ENCODE results near the gene TMEM269.

The TMEM269 gene

GRCh38 chr1:42757892-42758275 lies 26.9 kb upstream of the TMEM269 start:
- peaks cover 4% of the 10 kb centered on the region for H3K4me1 Mint-ChIP-seq
- no peak overlapping the region for H3K4me3 Mint-ChIP-seq
- H3K9me3 Mint-ChIP-seq = no peaks in the 10 kb centered on the region
- H3K36me3 Mint-ChIP-seq (ENCODE audit: low read depth) = peaks cover 33% of the 10 kb centered on the region
- ATAC-seq (no peak), DNase-seq (no peak)
- no peaks in the 10 kb centered on the region for H3K27me3 Mint-ChIP-seq
- no peak overlapping the region for H3K27ac Mint-ChIP-seq

- Mint-ChIP-seq H3K9me3 (no peaks in the 10 kb centered on the region), H3K4me3 (no peak overlapping the region), H3K36me3 (ENCODE audit: low read depth) (peaks cover 28% of the 10 kb centered on the region), H3K4me1 (peaks cover 7% of the 10 kb centered on the region), H3K27me3 (no peaks in the 10 kb centered on the region), H3K27ac (no peak overlapping the region)
- DNase-seq = no peak
- no peak for ATAC-seq
These were observed 26.1 kb upstream of the TMEM269 start for GRCh38 chr1:42758641-42759040.

GRCh38 chr1:42759114-42759513 lies 25.7 kb upstream of the TMEM269 start:
- Mint-ChIP-seq H3K4me1 (peaks cover 7% of the 10 kb centered on the region), H3K9me3 (no peaks in the 10 kb centered on the region), H3K27ac (no peak overlapping the region), H3K4me3 (no peak overlapping the region), H3K36me3 (ENCODE audit: low read depth) (peaks cover 24% of the 10 kb centered on the region), H3K27me3 (no peaks in the 10 kb centered on the region)
- DNase-seq (no peak), ATAC-seq (no peak)

- Mint-ChIP-seq H3K4me3 (no peak overlapping the region), H3K9me3 (no peaks in the 10 kb centered on the region), H3K36me3 (ENCODE audit: low read depth) (peaks cover 10% of the 10 kb centered on the region), H3K27me3 (no peaks in the 10 kb centered on the region), H3K4me1 (peaks cover 7% of the 10 kb centered on the region), H3K27ac (no peak overlapping the region)
- DNase-seq (no peak), ATAC-seq (no peak)
These were observed 23.2 kb upstream of the TMEM269 start for GRCh38 chr1:42761567-42761966.

- Mint-ChIP-seq H3K27ac (no peak overlapping the region), H3K9me3 (no peaks in the 10 kb centered on the region), H3K4me1 (peaks cover 7% of the 10 kb centered on the region), H3K4me3 (no peak overlapping the region), H3K36me3 (ENCODE audit: low read depth) (peaks cover 4% of the 10 kb centered on the region), H3K27me3 (no peaks in the 10 kb centered on the region)
- DNase-seq = no peak
- ATAC-seq = no peak
These were observed 22.5 kb upstream of the TMEM269 start for GRCh38 chr1:42762269-42762668.

GRCh38 chr1:42765269-42765668 lies 19.5 kb upstream of the TMEM269 start:
- no peak overlapping the region for H3K4me3 Mint-ChIP-seq
- H3K4me1 Mint-ChIP-seq = peaks cover 28% of the 10 kb centered on the region
- H3K27ac Mint-ChIP-seq = no peak overlapping the region
- no peak for ATAC-seq
- no peaks in the 10 kb centered on the region for H3K9me3 Mint-ChIP-seq
- no peaks in the 10 kb centered on the region for H3K27me3 Mint-ChIP-seq
- no peak for DNase-seq
- peaks cover 14% of the 10 kb centered on the region for H3K36me3 Mint-ChIP-seq (ENCODE audit: low read depth)

GRCh38 chr1:42765832-42766740 lies 18.7 kb upstream of the TMEM269 start:
- Mint-ChIP-seq H3K4me1 (peaks cover 32% of the 10 kb centered on the region), H3K27ac (no peak overlapping the region), H3K9me3 (no peaks in the 10 kb centered on the region), H3K36me3 (ENCODE audit: low read depth) (peaks cover 19% of the 10 kb centered on the region), H3K4me3 (no peak overlapping the region), H3K27me3 (no peaks in the 10 kb centered on the region)
- ATAC-seq = peak; percentile 16
- peak; percentile 62 for DNase-seq

GRCh38 chr1:42766741-42767509 lies 17.9 kb upstream of the TMEM269 start, which contains the start of the genes C1orf50 and P3H1:
Gene C1orf50, plus strand, starts transcription at chr1:42767249. Its CDS starts 63 bp downstream, at chr1:42767312.
Gene P3H1, minus strand, starts transcription at chr1:42767028. Its CDS starts 57 bp downstream, at chr1:42766971.
- DNase-seq = peak; percentile 99
- Mint-ChIP-seq H3K27me3 (no peaks in the 10 kb centered on the region), H3K27ac (peak within 1 kb of the TSS; percentile 80), H3K36me3 (ENCODE audit: low read depth) (peaks cover 15% of the 10 kb centered on the region), H3K4me1 (peaks cover 33% of the 10 kb centered on the region), H3K9me3 (no peaks in the 10 kb centered on the region), H3K4me3 (no peak within 1 kb of the TSS)
- ATAC-seq = peak; percentile 97

GRCh38 chr1:42767510-42768000 lies 17.2 kb upstream of the TMEM269 start:
- H3K27me3 Mint-ChIP-seq = no peaks in the 10 kb centered on the region
- no peak overlapping the region for H3K4me3 Mint-ChIP-seq
- ATAC-seq (peak; percentile 2), DNase-seq (no peak)
- peak overlapping the region; percentile 80 for H3K27ac Mint-ChIP-seq
- H3K36me3 Mint-ChIP-seq (ENCODE audit: low read depth) = peaks cover 19% of the 10 kb centered on the region
- H3K4me1 Mint-ChIP-seq = peaks cover 34% of the 10 kb centered on the region
- no peaks in the 10 kb centered on the region for H3K9me3 Mint-ChIP-seq

GRCh38 chr1:42768172-42768571 lies 16.6 kb upstream of the TMEM269 start:
- H3K4me3 Mint-ChIP-seq = no peak overlapping the region
- H3K27ac Mint-ChIP-seq = peak overlapping the region; percentile 80
- peaks cover 21% of the 10 kb centered on the region for H3K36me3 Mint-ChIP-seq (ENCODE audit: low read depth)
- H3K4me1 Mint-ChIP-seq = peaks cover 37% of the 10 kb centered on the region
- no peaks in the 10 kb centered on the region for H3K27me3 Mint-ChIP-seq
- H3K9me3 Mint-ChIP-seq = no peaks in the 10 kb centered on the region
- ATAC-seq = no peak
- no peak for DNase-seq

GRCh38 chr1:42769811-42770210 lies 15.0 kb upstream of the TMEM269 start:
- peaks cover 38% of the 10 kb centered on the region for H3K4me1 Mint-ChIP-seq
- no peak overlapping the region for H3K27ac Mint-ChIP-seq

GRCh38 chr1:42773420-42773819 lies 11.4 kb upstream of the TMEM269 start:
- H3K27me3 Mint-ChIP-seq = no peaks in the 10 kb centered on the region
- H3K4me1 Mint-ChIP-seq = peaks cover 34% of the 10 kb centered on the region
- no peaks in the 10 kb centered on the region for H3K9me3 Mint-ChIP-seq
- H3K36me3 Mint-ChIP-seq (ENCODE audit: low read depth) = peaks cover 49% of the 10 kb centered on the region
- H3K27ac Mint-ChIP-seq = peak overlapping the region; percentile 1
- no peak for DNase-seq
- no peak overlapping the region for H3K4me3 Mint-ChIP-seq
- no peak for ATAC-seq

More at GRCh38 chr1:42769811-42770210, 15.0 kb upstream of the TMEM269 start:
- peaks cover 28% of the 10 kb centered on the region for H3K36me3 Mint-ChIP-seq (ENCODE audit: low read depth)
- H3K4me3 Mint-ChIP-seq = no peak overlapping the region
- no peak for DNase-seq
- no peaks in the 10 kb centered on the region for H3K27me3 Mint-ChIP-seq
- ATAC-seq = no peak
- no peaks in the 10 kb centered on the region for H3K9me3 Mint-ChIP-seq

GRCh38 chr1:42774928-42775526 lies 9.8 kb upstream of the TMEM269 start:
- ATAC-seq (no peak), DNase-seq (no peak)
- Mint-ChIP-seq H3K4me1 (peaks cover 26% of the 10 kb centered on the region), H3K36me3 (ENCODE audit: low read depth) (peaks cover 54% of the 10 kb centered on the region), H3K9me3 (no peaks in the 10 kb centered on the region), H3K4me3 (no peak overlapping the region), H3K27me3 (no peaks in the 10 kb centered on the region), H3K27ac (no peak overlapping the region)

GRCh38 chr1:42776502-42776901 lies 8.3 kb upstream of the TMEM269 start:
- H3K36me3 Mint-ChIP-seq (ENCODE audit: low read depth) = peaks cover 55% of the 10 kb centered on the region
- peaks cover 21% of the 10 kb centered on the region for H3K4me1 Mint-ChIP-seq
- ATAC-seq (no peak), DNase-seq (no peak)
- no peak overlapping the region for H3K27ac Mint-ChIP-seq
- H3K27me3 Mint-ChIP-seq = no peaks in the 10 kb centered on the region
- no peaks in the 10 kb centered on the region for H3K9me3 Mint-ChIP-seq
- no peak overlapping the region for H3K4me3 Mint-ChIP-seq
